ENCODE data around the gene TMEM86B.

GRCh38 chr19:55254625-55254977, 26.0 kb upstream of the TMEM86B start:
- no peak for TF ChIP-seq POLR2A (IDR thresholded peaks at IDR 0.05)
- no peak for TF ChIP-seq CTCF (IDR thresholded peaks at IDR 0.05)

All from thyroid gland (tissue), 4 donors.